GF-D8 (cell line): ENCODE data around the gene RALGPS1.

Experiments
- DNase-seq: peaks from one replicate; lab custom pipeline; 2025; lab: John Stamatoyannopoulos, UW

Gene RALGPS1

DNA sequence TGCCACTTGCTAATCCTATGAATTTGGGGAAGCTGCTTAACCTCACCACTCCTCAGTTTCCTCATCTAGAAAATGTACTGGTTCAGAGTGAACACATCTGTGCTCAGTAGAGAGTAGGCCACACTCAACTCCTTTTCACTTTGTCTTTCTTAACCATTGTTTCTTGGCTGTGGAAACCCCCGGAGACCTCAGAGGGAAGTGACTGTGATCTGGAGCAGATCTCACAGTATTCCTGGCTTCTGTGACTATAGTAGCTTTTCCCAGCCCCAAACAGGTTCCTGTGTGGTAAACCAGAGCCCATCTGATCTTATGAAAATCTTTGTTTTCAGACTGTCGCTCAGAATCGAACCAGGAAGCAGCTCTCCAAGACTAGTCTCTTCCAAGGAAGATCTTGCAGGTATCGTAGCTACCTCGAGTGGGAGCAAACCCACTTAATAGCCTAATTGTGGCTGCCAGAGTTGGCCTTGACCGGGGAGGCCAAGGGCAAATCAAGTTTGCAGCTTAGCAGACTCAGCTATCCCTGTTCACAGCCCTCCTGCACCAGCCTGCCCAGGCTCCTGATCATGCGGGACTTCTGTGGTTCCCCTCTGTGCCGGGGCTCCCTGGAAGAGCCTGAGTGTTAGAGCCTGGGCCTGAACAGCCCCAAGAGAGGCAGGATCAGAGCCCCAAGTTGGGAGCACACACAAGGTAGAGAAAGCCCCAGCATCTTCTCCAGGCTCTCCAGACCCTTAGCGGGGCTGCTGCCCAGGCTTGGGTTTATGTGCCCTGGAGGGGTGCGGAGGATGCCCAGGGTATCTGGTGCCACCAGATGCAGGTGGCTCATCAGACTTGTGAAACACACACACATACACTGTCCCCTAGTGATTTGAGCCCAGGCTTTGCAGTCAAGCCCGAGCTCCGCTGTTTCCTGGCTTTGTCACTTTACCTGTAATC is 260.1 kb downstream of the RALGPS1 start:
- DNase-seq, result no peak

DNA sequence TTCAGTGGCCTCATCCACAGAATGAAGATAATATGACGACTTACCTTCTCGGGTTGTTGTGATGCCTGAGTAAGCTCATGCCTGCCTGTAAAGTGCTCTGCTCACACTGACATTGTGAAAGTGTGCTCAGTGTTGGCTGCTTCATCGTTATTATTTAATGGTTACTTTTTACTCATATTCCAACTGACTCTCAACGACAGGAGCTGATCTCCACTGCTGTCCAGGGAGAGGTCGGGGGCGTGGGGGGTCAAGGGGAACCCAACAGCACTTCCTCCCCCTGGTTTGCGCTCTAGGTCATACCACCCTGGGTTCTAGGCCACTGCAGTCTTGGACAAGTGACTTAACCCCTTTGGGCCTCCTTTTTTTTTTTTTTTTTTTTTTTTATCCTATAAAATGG is 260.7 kb downstream of the RALGPS1 start:
- no peak for DNase-seq

DNA sequence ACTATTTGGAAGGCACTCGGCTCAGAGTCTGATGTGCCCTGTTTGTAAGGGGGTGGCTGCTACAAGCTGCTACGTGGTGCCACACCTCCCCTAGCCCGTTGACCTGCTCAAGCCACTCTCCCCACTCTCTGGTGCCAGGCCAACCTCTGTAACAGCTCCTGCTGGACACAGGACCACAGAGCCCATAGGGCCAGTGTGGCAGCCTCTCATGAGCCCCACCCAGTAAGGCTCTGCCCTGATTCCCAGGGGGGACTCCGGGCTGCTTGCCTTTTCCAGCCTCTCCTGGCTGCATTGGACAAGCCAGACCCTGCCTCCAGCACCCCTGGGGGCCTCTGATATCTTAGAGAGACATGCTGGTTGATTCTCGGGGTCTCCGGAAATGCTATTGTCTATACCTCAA is 261.2 kb downstream of the RALGPS1 start:
- no peak for DNase-seq

DNA sequence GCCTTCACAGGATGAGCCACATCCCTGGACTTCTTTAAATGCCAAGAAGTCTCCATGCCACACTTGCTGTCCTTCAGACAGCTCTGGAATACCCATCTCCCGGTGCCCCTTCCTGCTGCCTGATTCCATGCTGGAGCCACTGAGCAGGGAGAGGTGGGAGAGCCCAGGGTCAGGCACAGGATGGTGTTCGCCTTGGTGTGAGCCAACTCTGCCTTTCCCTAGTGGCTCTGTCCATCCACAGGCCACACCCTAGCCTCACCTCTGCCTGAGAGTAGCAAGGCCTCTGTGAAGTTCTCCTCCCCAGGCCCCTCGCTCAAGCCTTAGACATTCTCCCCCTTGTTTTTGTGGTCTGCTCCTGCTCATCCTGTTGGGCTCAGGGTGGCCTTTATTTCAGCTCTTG is 262.0 kb downstream of the RALGPS1 start:
- DNase-seq, result no peak

DNA sequence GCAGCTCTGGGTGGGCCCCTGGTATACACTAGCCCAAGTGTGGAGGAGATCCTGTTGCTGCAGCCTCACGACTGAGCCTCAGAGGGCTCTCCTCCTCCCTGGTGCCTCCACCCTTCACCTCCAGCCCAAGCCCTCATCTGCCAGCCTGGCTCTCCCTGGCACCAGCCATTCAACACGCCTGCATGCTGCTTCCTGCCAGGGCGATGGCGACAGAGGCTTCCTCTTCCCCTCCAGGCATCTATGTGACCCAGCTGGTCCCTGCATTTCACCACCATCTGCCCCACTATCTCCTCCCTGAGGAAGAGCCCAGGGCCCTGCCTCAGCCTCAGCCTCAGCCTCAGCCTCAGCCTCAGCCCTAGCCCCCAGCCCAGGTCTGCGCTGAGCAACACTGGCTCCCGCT is 262.6 kb downstream of the RALGPS1 start:
- DNase-seq, result peak; percentile 58

DNA sequence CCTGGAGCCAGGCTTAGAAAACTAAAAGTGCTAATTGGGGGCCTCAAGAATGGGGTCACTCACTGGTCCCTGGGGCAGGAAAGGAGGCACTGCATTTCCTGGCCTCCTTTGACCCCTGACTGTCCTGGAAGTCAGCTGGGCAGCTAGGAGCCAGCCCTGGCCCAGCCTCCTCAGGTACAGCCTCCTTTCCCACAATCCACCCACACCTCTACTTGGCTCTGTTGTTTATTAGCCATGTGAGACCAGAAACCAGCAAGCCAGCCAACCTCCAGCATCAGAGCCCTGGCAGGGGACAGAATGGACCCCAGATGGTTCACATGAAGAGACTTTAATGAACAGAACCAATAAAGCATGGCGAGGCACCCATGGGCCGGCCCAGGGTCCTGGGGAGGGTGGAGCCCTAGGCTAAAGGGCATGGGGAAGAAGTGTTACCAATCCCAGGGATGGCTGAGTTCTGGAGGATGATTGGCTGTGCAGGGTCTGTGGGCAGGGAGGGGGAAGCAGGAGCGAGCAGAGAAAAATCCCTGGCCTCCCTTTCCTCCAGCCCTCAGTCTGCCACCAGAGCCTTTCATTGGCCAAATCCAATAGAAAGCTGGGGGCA is 263.2 kb downstream of the RALGPS1 start:
- DNase-seq, result no peak

DNA sequence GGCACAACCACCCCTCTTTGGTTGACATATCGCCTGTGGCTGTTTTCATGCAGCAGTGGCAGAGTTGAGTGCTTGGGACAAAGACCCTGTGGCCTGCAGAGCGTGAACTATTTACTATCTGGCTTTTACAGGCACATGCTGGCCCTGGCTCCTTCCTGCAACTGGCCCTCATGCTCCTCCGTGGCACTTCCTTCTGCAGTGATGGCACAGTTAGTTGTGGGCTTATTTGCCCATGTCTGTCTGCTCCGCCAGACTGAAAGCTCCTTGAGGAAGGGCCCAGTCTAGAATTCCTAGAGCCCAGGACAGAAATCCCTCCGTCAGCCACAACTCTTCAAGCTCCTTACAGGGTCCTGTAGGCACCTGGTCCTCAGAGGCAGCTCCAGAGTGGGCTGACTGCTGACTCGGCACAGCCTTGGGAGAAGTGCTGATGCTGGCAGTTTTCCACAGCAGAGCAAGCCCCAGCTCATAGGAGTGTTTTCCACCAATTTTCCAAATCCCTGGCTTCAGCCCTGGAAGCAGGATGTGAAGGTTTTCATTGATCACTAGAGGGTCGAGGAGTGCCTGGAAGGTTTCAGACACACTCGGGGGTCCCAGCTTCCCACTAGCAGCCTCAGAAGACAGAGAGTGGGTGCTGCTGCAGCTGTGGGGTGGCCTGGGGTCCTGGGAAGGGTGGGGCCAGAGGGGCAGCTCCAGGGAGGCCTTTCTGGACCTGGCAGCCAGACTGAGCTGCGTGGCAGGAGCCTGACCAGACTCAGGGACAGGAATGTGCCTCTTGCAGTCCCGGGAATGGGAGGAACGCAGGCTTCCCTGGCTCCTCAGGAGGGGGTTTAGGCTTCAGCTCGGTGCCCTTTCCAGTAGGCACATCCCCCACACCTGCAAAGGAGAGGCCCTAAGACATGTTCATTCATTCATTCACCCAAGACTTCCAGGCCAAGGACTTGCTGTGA is 264.4 kb downstream of the RALGPS1 start:
- no peak for DNase-seq

DNA sequence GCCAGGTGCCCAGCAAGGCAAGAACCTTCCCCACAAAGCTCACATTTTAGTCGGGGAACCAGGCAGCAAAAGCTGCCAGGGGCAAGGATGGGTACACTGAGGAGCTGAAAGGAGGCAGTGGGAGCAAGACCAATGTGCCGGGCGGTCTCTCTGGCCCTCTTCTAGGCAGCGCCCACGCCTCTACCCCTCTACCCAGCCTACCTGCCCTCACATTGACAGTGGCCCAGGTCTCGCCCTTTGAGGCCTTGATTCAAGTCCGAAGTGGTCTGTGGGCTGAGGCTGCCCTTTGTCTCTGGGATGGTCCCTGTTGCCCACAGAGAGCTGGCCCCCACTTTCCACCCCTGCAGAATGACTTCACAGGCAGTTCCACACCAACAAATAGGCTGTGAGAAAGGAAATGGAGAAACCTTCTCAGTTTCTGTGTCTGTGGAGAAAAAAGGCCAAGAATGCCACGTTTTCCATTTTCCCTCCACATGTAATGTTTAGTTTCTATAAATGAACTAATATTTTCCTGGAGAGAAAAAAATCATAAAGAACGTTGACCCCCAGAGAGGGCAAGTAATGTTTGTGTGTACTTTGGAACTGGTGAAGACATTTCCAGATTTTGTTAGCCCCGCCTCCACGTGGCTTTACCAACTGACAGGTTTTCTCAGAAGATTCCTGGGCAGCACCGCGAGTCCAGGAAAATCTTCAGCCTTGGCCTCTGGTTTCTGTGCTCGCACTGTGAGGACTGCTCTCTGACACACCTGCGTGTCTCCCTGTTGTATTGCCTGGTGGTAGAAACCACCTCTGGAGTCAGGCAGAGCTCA is 265.3 kb downstream of the RALGPS1 start:
- DNase-seq, result no peak

DNA sequence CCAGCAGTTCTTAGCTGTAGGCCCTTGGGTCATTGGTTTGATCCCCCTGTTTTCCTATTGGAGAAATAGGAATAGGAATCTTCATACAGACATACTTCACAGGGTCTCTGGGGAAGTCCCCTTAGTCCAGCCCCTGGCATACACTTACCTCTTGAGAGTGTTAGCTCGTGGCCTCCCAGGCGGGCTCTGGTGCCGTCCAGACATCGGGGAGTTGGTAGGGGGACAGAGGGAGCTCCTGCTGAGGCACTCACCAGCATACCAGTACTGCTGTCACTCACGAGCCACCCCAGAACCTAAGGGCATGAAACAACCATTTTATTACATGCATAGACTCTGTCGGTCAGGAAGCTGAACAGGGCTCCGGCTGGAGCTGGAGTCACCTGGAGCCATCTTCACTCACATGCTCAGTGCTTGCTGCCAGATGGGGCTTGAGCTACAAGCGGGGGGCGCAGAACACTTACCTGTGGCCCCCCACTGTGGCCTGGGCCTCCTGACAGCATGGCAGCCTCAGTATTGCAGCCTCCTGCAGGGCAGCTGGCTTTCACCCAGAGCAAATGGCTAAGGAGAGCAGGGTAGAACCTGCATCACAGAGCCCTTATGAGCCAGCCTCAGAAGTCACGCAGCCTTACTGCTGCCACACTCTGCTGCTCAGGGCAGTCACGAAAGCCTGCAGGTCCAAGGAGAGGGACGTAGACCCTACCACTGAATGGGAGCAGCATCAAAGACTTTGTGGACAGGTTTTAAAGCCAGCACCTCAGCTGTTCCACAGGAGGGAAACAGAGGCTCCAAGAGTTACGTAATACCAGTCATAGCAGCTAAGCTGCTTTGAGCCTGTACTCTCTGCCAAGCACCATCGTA is 266.1 kb downstream of the RALGPS1 start:
- no peak for DNase-seq

DNA sequence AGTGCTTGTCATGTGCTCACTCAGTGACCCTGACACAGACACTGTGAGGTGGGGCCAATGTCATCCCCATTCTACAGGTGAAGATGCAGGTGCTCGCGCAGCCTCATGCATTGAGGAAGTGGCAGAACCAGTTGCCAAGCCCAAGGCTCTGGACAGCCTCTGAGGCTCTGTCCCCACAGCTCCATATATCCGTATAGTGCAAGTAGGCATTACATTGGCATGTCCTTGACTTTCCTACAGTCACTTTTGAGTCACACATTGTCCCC is 266.7 kb downstream of the RALGPS1 start:
- no peak for DNase-seq

DNA sequence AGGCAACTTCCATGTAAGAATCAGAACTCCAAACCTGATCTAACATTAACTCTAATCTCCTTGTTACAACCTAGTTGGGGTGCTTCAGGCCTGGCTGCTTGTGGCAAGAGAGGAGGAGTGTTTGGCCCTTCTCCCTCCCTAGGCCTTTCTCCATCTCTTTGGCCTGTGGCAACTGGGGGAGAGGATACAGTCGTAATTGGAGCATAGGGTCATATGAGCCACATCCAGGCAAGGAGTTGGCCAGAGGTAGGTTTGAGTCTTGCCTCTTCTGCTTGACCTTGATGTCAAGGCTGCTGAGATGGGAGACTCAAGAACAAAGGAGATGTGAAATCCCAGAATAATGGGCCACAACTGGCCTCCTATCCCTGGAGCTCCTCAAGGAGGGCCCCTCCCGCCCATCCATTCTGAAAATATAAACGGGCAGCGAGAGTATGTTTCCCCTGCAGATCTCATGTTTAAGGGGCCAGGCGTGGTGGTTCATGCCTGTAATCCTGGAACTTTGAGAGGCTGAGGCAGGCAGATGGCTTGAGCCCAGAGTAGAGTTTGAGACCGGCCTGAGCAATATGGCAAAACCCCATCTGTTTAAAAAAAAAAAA is 267.1 kb downstream of the RALGPS1 start:
- DNase-seq, result no peak

DNA sequence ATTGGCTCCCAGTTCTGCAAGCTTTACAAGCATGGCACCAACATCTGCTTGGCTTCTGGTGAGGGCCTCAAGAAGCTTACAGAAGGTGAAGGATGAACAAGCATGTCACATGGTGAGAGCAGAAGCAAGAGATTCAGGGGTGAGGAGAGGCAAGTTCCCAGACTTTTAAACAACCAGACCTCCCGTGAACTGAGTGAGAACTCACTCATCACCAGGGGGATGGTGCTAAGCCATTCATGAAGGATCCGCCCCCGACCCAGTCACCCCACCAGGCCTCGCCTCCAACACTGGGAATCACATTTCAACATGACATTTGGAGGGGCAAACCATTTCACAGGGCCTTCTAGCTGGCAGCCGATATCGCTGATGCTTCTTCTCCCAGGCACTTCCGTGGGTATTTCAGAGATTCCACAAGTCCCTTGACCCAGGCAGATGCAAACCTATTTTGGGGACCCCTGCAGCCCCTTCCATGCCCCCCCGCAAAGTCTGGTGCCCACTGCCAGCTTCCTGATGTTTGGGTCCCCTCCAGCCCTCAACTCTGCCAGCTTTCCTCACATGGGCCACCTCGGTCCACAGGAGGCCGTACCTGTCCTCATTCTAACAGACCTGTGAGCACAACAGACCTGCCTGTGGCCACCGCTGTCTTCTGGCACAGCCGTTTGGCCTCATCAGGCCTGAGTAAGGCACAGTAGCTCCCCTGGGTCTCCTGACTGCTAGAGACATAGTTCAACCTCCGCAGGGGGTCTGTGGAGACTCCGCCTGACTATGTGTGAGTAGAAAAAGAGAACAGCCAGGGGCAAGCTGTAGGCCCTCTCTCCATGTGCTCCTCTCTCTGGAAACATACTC is 268.5 kb downstream of the RALGPS1 start:
- DNase-seq, result no peak

DNA sequence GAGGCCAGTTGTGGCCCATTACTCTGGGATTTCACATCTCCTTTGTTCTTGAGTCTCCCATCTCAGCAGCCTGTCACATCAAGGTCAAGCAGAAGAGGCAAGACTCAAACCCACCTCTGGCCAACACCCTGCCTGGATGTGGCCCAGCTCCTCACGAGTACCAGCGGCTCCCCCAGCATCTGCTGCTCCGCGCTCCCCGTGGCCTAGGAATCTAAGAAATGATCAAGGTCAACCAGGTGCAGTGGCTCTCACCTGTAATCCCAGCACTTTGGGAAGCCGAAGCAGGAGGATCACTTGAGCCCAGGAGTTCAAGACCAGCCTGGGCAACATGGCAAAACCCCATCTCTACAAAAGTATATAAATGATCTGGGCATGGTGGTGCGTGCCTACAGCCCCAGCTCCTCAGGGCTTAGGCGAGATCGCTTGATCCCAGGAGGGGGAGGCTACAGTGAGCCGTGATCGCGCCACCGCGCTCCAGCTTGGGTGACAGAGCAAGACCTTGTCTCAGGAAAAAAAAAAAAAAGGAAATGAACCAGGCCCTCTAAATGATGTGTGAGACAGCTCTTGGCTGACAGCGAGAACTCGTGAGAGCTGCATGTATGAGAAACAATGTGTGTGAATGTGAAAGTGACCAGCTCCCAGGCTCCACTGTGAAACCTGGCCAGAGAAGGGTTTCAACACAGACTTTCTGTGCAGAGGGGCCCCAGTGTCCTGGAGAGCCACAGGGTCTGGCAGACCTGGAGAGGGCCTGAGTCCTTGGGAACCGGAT is 269.4 kb downstream of the RALGPS1 start:
- DNase-seq, result no peak

DNA sequence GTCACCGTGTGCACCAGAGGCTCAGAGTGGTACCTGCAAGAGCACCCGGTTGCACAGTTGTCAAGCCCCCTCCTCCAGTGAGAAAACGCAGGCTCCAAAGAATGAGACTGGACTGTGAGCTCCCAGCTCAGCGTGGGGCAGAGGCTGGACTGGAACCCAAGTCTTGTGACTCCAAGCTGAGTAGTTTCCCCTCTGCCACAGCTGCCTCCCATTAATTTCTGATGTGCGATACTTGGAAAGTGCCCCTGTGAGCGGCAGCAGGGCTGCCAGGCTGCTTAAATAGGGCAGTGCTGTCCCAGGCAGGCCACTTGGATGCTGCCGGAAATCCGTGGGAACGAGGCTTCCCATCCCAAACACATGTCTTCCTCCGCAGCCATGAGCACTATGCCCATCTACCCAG is 270.1 kb downstream of the RALGPS1 start:
- no peak for DNase-seq

DNA sequence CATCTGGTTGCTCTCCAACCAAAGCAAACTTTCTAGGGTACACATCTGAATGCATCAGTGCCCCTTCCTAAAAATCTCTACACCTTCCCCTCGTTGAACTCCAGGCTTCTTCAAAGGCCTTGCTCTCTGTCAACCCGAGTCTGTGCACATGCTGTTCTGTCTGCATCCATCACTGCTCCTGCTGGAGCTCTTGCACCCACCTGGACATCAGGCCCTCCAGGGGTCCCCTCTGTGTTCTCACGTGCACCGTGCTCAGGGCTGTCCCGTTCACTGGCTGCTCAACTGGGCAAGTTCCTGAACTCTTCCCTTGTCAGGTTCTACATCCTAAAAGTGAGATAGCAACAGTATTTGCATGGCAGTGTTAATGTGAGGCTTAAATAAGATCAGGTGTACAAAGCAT is 270.6 kb downstream of the RALGPS1 start:
- DNase-seq, result no peak

DNA sequence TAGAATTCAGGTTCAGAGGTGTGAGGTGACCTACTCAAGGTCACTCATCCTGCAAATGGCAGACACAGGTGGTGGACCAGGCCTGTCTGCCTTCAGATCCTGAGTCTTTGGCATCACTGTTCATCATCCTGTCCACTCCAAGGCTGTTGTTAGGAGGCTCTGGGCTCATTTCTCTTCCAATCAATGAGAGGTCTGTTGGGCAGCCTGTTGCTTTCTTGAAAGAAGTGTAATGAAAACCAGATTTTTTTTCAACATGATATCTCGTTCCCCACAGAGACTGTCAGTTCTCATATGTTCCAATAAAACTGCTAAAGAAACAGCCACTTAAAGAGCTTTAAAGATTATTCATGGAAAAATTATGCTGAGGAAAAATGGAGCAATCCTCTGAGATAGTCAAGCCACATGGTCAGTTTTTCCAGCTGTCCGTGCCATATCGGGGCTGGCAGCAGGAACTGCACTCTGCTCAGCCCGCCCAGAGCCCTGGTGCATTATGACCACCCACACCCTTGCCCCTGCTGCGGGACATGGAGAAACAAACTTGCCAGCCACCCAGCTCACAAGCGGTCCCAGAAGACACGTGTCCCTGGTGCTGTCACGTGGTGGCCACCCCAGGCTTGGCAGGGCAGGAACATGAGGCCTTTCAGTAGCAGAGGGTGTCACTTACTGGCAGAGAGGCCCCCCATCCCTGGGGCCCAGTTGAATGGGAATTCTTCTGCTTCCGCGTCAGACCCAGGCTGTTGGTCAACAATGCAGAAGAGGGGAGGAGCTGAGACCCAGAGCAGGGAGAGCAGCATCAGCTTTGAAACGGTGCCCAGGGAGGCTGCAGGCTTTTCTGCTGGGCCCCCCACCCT is 271.6 kb downstream of the RALGPS1 start:
- no peak for DNase-seq

DNA sequence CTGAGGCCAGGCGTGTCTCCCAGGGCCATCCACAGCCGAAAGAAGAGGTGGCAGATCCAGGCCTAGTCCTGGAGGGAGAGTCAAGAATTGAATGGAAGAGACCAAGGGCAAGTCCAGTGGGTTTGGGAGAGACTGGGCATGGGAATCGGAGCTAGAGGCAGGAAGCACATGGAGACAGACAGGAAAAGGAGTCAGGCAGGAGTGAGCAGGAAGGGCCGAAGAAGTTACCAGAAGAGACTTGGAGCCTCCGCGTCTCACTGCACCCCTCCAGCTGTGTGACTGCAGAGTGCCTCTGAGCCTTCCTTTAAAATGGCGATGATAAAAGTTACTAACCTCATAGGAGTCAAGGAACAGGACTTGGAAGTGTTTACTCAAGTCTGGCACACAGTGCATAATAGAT is 272.2 kb downstream of the RALGPS1 start:
- no peak for DNase-seq
